Measurements from ENCODE around the gene HAND2. TPM values are rescaled to one million over a fixed set of nuclear protein-coding genes. Genes with fewer than 3 reads are reported as not detected.

Gene HAND2
- total RNA-seq, 4 donors from 2014 or later: 20.3 to 77.6 (median 23.7) TPM

- no peak overlapping the region for H3K4me3 ChIP-seq
- H3K9me3 ChIP-seq: no peaks in the 10 kb centered on the region
- H3K27ac ChIP-seq: peak overlapping the region; percentile 93 to 98
- no peaks in the 10 kb centered on the region for H3K27me3 ChIP-seq
- intact Hi-C loops (cut with DNase I; ENCODE audit: low total_unique reads): no loop called here
- DNase-seq: peak in 1 of 2 donors; percentile 39
- H3K4me1 ChIP-seq: peaks cover 0 to 4% of the 10 kb centered on the region in 2 donors
- no peak for TF ChIP-seq CTCF (IDR thresholded peaks at IDR 0.05)
- no peak for TF ChIP-seq POLR2A (IDR thresholded peaks at IDR 0.05)
- H3K36me3 ChIP-seq: no peaks in the 10 kb centered on the region
Measured at GRCh38 chr4:173536808-173537429, 6.9 kb upstream of the HAND2 start.

- no peaks in the 10 kb centered on the region for H3K36me3 ChIP-seq
- H3K9me3 ChIP-seq: no peaks in the 10 kb centered on the region
- no peak for DNase-seq
- TF ChIP-seq CTCF (IDR thresholded peaks at IDR 0.05): no peak
- no peak for TF ChIP-seq POLR2A (IDR thresholded peaks at IDR 0.05)
- no peak overlapping the region for H3K4me3 ChIP-seq
- intact Hi-C loops (cut with DNase I; ENCODE audit: low total_unique reads): no loop called here
- H3K27me3 ChIP-seq: no peaks in the 10 kb centered on the region
- peak overlapping the region; percentile 93 to 98 for H3K27ac ChIP-seq
- H3K4me1 ChIP-seq: no peaks in the 10 kb centered on the region
Measured at GRCh38 chr4:173535957-173536356, 5.9 kb upstream of the HAND2 start.

DNA sequence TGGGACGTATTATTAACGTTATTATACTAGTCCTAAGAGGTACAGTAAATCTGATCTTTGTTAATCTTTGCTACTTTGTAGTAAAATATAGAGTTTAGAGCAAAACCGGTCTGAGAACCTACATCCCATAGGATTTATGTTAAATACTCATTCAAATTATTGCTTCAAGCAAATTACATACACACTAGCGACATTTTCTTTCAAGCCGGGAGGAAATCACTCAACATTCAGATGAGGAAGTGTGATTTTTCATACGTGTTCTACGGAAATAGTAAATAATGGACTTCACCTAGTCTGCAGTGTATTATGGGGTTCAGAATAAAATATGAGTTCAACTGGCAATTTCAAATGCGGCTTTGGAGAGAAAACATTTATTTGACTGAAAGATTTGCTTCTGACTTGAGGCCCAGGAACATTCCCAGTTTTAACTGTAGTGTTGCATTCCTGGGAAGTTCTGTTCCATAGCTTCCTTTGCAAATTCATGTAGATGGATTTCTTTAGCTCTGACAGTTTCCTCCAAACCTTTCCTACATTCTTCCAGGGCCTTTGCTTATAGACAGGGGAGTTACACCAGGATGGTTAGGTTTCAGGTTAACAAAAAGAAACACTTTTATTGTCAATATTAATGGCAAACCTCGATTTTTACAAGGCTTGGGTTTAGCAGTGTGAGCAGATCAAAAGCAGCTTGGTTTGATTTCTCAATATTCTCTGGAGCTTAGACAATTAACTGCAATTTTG lies 5.3 kb upstream of the HAND2 start:
- no peaks in the 10 kb centered on the region for H3K27me3 ChIP-seq
- H3K4me1 ChIP-seq: no peaks in the 10 kb centered on the region
- H3K27ac ChIP-seq: peak overlapping the region; percentile 93 to 98
- H3K9me3 ChIP-seq: no peaks in the 10 kb centered on the region
- intact Hi-C loops (cut with DNase I; ENCODE audit: low total_unique reads): no loop called here
- H3K36me3 ChIP-seq: no peaks in the 10 kb centered on the region
- TF ChIP-seq POLR2A (IDR thresholded peaks at IDR 0.05) (no peak), CTCF (IDR thresholded peaks at IDR 0.05) (no peak)
- DNase-seq: no peak
- H3K4me3 ChIP-seq: no peak overlapping the region

DNA sequence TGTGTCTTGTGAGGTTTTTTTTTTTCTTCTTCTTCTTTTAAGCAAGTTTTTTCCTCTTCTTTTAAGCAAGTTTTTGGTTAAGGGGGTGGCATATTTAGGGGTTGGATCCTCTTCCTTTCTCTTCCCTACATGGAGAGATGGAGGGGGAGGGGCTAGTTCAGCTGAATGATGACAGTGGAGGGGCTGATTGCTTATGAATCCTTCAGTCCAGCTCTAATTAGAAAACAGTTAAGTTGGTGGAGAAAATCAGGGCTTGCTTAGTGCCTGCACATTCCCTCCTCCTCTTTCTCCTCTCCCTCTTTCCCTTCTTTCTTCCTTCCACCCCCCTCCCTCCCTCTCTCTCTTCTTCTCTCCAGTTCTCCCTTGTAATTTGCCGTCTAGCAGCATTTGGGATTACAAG lies 4.4 kb upstream of the HAND2 start:
- Histone ChIP-seq H3K9me3 (no peaks in the 10 kb centered on the region), H3K4me3 (peak overlapping the region in 1 of 2 donors; percentile 8), H3K4me1 (no peaks in the 10 kb centered on the region), H3K27ac (peak overlapping the region; percentile 93 to 98), H3K36me3 (no peaks in the 10 kb centered on the region), H3K27me3 (no peaks in the 10 kb centered on the region)
- intact Hi-C loops (cut with DNase I; ENCODE audit: low total_unique reads): no loop called here
- no peak for TF ChIP-seq CTCF (IDR thresholded peaks at IDR 0.05)
- peak in 1 of 2 donors; percentile 41 for TF ChIP-seq POLR2A (IDR thresholded peaks at IDR 0.05)
- peak in 1 of 2 donors; percentile 69 for DNase-seq
